GM23338 (cell line): ENCODE results near the gene EMC10. TPM values are rescaled to one million over a fixed set of nuclear protein-coding genes. Genes with fewer than 3 reads are reported as not detected.

ENCODE experiments used
- ATAC-seq: fragments of 200-7000 bp; cut with Tn5 transposase; 3 replicates; pipeline ENCODE4 v1.9.1; 2020
- DNase-seq: peaks from one replicate; pipeline ENCODE4 v3.0.0-alpha.2; 2015; ENCODE audit warnings: low spot score
- H2AFZ ChIP-seq: fragments of 200-600 bp; sonication (generic); 2 replicates; pipeline ENCODE4 v1.8.0; 2016; ENCODE audit warnings: antibody characterized with exemption, mild to moderate bottlenecking, moderate library complexity
- H3F3A ChIP-seq: fragments of 200-600 bp; sonication (generic); replicated peaks from 2 replicates; pipeline ENCODE4 v1.8.0; 2017; ENCODE audit warnings: antibody characterized with exemption, mixed run types, low read depth
- H3K27ac ChIP-seq: fragments of 200-600 bp; sonication (generic); 2 replicates; pipeline ENCODE4 v1.6.1; 2016; ENCODE audit warnings: low read depth
- H3K27me3 ChIP-seq: fragments of 200-600 bp; sonication (generic); 2 replicates; pipeline ENCODE4 v1.8.0; 2016; ENCODE audit warnings: mild to moderate bottlenecking, mixed run types, moderate library complexity; ENCODE audit not compliant: insufficient read depth
- H3K36me3 ChIP-seq: fragments of 200-600 bp; sonication (generic); 2 replicates; pipeline ENCODE4 v1.8.0; 2016; ENCODE audit warnings: mild to moderate bottlenecking; ENCODE audit not compliant: insufficient read depth
- H3K4me1 ChIP-seq: fragments of 200-600 bp; sonication (generic); 2 replicates; pipeline ENCODE4 v1.8.0; 2016; ENCODE audit warnings: mild to moderate bottlenecking, moderate library complexity; ENCODE audit not compliant: insufficient read depth
- H3K4me2 ChIP-seq: fragments of 200-600 bp; sonication (generic); 2 replicates; pipeline ENCODE4 v1.7.1; 2017; ENCODE audit warnings: mixed run types
- H3K4me3 ChIP-seq: fragments of 200-600 bp; sonication (generic); 2 replicates; pipeline ENCODE4 v1.6.1; 2016; ENCODE audit warnings: mixed run types
- H3K79me2 ChIP-seq: fragments of 200-600 bp; sonication (generic); replicated peaks from 2 replicates; pipeline ENCODE4 v1.8.0; 2017; ENCODE audit warnings: mild to moderate bottlenecking; ENCODE audit not compliant: insufficient read depth
- H3K9me2 ChIP-seq: fragments of 200-600 bp; sonication (generic); 2 replicates; pipeline ENCODE4 v1.8.0; 2017; ENCODE audit not compliant: insufficient read depth
- H4K20me1 ChIP-seq: fragments of 200-600 bp; sonication (generic); replicated peaks from 2 replicates; pipeline ENCODE4 v1.8.0; 2017; ENCODE audit warnings: mild to moderate bottlenecking; ENCODE audit not compliant: insufficient read depth
- H3K27ac Mint-ChIP-seq: 2 replicates; pipeline ENCODE4 v1.8.0; 2020; ENCODE audit warnings: inconsistent platforms, mild to moderate bottlenecking, moderate library complexity, mixed read lengths
- H3K27me3 Mint-ChIP-seq: 3 replicates; pipeline ENCODE4 v1.8.0; 2022; ENCODE audit warnings: low read depth, mild to moderate bottlenecking, moderate library complexity, mixed read lengths, inconsistent platforms; ENCODE audit not compliant: insufficient read depth, poor library complexity
- H3K36me3 Mint-ChIP-seq: 3 replicates; pipeline ENCODE4 v1.8.0; 2021; ENCODE audit warnings: low read depth, mild to moderate bottlenecking, inconsistent platforms, moderate library complexity, mixed read lengths
- H3K4me1 Mint-ChIP-seq: 3 replicates; pipeline ENCODE4 v1.8.0; 2020; ENCODE audit warnings: mild to moderate bottlenecking, inconsistent platforms, mixed read lengths
- H3K4me3 Mint-ChIP-seq: 3 replicates; pipeline ENCODE4 v1.8.0; 2021; ENCODE audit warnings: moderate library complexity, mild to moderate bottlenecking, inconsistent platforms, mixed read lengths
- H3K9me3 Mint-ChIP-seq: 3 replicates; pipeline ENCODE4 v1.8.0; 2020; ENCODE audit warnings: moderate library complexity, mild to moderate bottlenecking, inconsistent platforms, mixed read lengths
- CREB1 ChIP-seq: fragments of 250-450 bp; sonication (Bioruptor Pico); IDR thresholded peaks from 2 replicates; pipeline ENCODE4 v1.5.0; 2020; ENCODE audit warnings: low read depth, mild to moderate bottlenecking, moderate library complexity
- CTCF ChIP-seq, 2 experiments: fragments of 200-600 bp in 1 of 2; sonication (generic) in 1 of 2; conservative IDR thresholded peaks; 2 replicates each; pipeline versions ENCODE4 v1.5.1 to v1.6.1; 2016 to 2017; ENCODE audit warnings: antibody characterized with exemption in 2 of 2, low read depth in 2 of 2, mild to moderate bottlenecking in 2 of 2, moderate library complexity in 1 of 2
- ETS1 ChIP-seq: IDR thresholded peaks from 2 replicates; pipeline ENCODE4 v1.6.1; 2016; ENCODE audit warnings: antibody characterized with exemption
- EZH2 ChIP-seq: fragments of 200-600 bp; sonication (generic); IDR thresholded peaks from one replicate; pipeline ENCODE4 v1.8.0; 2017; ENCODE audit warnings: antibody characterized with exemption, mild to moderate bottlenecking, low read depth; ENCODE audit not compliant: unreplicated experiment
- EZH2phosphoT487 ChIP-seq: fragments of 200-600 bp; sonication (generic); IDR thresholded peaks from one replicate; pipeline ENCODE4 v1.8.1; 2018; ENCODE audit warnings: antibody characterized with exemption; ENCODE audit not compliant: unreplicated experiment
- JUNB ChIP-seq: IDR thresholded peaks from one replicate; pipeline ENCODE4 v1.6.1; 2016; ENCODE audit warnings: antibody characterized with exemption; ENCODE audit not compliant: unreplicated experiment
- NANOG ChIP-seq: IDR thresholded peaks from 2 replicates; pipeline ENCODE4 v1.6.1; 2016; ENCODE audit warnings: antibody characterized with exemption, borderline replicate concordance
- REST ChIP-seq: IDR thresholded peaks from one replicate; pipeline ENCODE4 v1.6.1; 2018; ENCODE audit warnings: antibody characterized with exemption; ENCODE audit not compliant: unreplicated experiment
- STAT1 ChIP-seq: IDR thresholded peaks from one replicate; pipeline ENCODE4 v1.6.1; 2016; ENCODE audit warnings: antibody characterized with exemption; ENCODE audit not compliant: unreplicated experiment
- ZNF114 ChIP-seq: fragments of 250-450 bp; sonication (Bioruptor Pico); IDR thresholded peaks from 2 replicates; pipeline ENCODE4 v1.5.0; 2020; ENCODE audit warnings: mild to moderate bottlenecking, moderate library complexity
- ZNF331 ChIP-seq: fragments of 250-450 bp; sonication (Bioruptor Pico); IDR thresholded peaks from 2 replicates; pipeline ENCODE4 v1.5.0; 2020; ENCODE audit warnings: low read depth, mild to moderate bottlenecking, moderate library complexity
- ZNF462 ChIP-seq: fragments of 250-450 bp; sonication (Bioruptor Pico); IDR thresholded peaks from 2 replicates; pipeline ENCODE4 v1.5.0; 2020; ENCODE audit warnings: mild to moderate bottlenecking, moderate library complexity
- polyA plus RNA-seq: library from polyadenylated mRNA; unstranded; fragments of >200 nt; fragmentation: Nextera tagmentation; extraction: Ambion mirVana; gene quantifications from 2 replicates; pipeline ENCODE4 v1.2.1, GENCODE V29; 2016
- total RNA-seq: library from RNA; depleted of rRNA; stranded (reverse); fragments of >200 nt; shearing (Covaris generic); gene quantifications from 2 replicates; pipeline ENCODE4 v1.2.3, GENCODE V29; 2014

Gene EMC10
- total and polyA plus RNA-seq, 2 experiments from 2014 or later, result 24.8 to 113 TPM

GRCh38 chr19:50485284-50485955, 9.1 kb downstream of the EMC10 start:
- Histone ChIP-seq H3F3A (0 out of 2 replicates have a peak, but pooled peaks cover 2% of the 10 kb centered on the region), H3K4me1 (peaks cover 13% of the 10 kb centered on the region; the same call in 1 of the 2 replicates), H3K27ac (no peak overlapping the region), H4K20me1 (no peaks in the 10 kb centered on the region), H3K4me3 (no peak overlapping the region), H3K36me3 (peaks cover 9% of the 10 kb centered on the region), H3K9me2 (no peaks in the 10 kb centered on the region), H3K4me2 (no peak overlapping the region), H2AFZ (no peak overlapping the region), H3K79me2 (no peaks in the 10 kb centered on the region), H3K27me3 (peaks cover 38% of the 10 kb centered on the region)
- no peak for DNase-seq
- Mint-ChIP-seq H3K36me3 (peaks cover 51% of the 10 kb centered on the region), H3K4me1 (no peaks in the 10 kb centered on the region), H3K4me3 (no peak overlapping the region), H3K27me3 (peaks cover 5% of the 10 kb centered on the region), H3K27ac (no peak overlapping the region), H3K9me3 (peaks cover 96% of the 10 kb centered on the region)
- ATAC-seq, result no peak
- no peak for TF ChIP-seq ZNF331 (CRISPR knock-in tag)
- no peak for TF ChIP-seq CREB1 (CRISPR knock-in tag)
- no peak for TF ChIP-seq ETS1
- TF ChIP-seq ZNF114 (CRISPR knock-in tag), result no peak
- TF ChIP-seq NANOG, result no peak
- TF ChIP-seq ZNF462, result no peak
- TF ChIP-seq JUNB, result no peak
- no peak for TF ChIP-seq STAT1
- no peak for TF ChIP-seq EZH2
- TF ChIP-seq EZH2phosphoT487, result no peak
- no peak for TF ChIP-seq REST
- TF ChIP-seq CTCF (conservative IDR thresholded peaks at IDR 0.05; ENCODE audit: low read depth in 2 of 2), result no peak
